ENCODE data around the gene CTNNB1.

The CTNNB1 gene

DNA sequence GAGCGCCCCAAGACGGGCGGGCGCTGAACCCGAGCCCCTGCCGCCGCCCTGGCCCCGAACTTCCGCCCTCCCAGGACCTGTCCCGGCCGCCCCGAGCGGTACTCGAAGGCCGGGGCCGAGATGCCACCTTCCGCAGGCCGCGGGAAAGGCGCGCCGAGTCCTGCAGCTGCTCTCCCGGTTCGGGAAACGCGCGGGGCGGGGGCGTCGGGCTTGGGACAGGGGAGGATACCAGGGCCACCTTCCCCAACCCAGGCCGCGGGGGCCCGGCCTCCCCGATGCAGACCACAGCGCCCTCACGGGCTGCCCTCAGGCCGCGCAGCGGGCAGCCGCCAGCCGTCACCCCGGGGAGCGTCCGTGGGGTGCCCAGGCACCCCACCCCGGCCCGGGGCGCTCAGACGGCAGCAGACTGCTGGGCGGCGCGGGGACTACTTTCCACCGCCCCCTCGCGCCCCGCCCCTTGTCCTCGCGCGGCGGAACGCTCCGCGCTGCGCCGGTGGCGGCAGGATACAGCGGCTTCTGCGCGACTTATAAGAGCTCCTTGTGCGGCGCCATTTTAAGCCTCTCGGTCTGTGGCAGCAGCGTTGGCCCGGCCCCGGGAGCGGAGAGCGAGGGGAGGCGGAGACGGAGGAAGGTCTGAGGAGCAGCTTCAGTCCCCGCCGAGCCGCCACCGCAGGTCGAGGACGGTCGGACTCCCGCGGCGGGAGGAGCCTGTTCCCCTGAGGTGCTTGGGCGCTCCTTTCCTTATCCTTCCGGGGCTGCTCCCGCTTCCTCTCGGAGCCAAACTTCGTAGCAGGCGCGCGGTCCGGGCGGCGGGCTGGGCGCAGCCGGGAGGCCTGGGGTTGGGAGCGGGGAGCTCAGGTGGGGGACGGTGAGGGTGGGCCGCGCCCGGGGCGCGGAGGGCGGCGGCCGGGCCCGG lies at the start of gene CTNNB1:
Gene CTNNB1, plus strand, starts transcription at position 556 of the 916 bp plus-strand sequence. CDS start 24,564 bp downstream, outside the sequence.
- peak; percentile 79 to 81 for DNase-seq (ENCODE audit: low read depth in 2 of 2)

DNA sequence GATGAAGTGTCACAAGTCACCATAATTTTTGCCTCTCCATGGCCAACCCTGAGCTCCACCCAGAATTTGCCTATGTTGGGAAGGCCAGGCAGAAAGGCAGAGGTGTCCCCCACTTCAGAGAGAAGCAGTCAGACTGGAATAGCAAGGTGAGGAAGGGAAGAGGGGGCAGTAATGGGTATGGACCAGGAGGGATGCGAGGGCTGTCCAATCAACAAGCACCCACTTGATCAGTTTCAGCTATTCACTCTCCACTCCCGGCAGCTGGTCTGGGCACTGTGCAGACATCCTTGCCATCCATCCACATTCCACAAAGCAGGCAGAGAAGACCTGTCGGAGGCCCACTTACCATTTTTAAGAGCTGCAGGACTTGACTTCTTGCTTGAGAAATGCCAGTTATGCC lies 43.5 kb upstream of the CTNNB1 start:
- DNase-seq (ENCODE audit: low read depth in 2 of 2) = no peak

DNA sequence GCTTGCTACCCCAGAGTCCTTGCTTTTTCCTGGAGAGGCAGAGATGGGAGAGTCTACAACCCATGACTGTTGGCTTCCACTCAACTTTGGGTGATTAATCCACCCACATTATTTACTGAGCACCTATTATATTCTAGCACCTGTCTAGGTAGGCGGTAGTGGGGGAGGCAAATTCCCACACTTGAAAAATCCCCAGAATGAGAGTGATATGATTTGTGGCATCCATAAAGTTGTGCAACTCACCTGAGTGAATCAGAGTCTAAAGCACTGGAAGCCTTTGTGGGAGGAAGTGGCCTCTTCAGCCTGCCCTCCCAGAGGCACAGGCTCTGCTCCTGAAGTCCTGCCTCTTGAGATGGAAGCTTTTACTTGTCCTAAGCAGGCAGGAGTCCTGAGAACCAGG lies 40.4 kb upstream of the CTNNB1 start:
- no peak for DNase-seq (ENCODE audit: low read depth in 2 of 2)

DNA sequence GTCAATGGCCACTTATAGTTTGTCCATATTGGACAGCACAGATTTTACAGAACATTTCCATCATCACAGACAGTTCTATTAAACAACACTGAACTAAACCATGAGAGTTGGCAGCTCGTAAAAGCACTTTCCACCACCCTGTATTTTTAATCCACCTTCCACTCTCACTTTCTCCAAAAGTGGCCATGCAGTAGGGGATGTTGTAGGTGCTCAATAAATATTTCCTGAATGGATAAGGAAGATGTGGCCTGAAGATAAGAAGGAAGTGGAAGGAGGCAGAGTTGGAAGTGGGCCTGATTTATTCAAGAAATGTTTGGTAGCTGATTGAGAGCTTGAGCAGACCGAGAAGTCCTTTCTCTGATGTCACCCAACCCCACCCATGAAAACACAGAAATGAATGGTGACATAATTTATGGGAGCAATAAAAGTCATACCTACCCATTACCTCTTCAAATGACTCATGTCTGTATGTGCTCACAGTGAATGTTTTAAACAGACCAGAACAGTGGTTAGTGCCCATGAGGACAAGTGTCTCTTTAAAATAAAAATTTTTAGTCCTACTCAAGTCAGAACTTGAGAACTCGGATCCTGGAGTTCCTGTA lies 39.6 kb upstream of the CTNNB1 start:
- no peak for DNase-seq (ENCODE audit: low read depth in 2 of 2)

DNA sequence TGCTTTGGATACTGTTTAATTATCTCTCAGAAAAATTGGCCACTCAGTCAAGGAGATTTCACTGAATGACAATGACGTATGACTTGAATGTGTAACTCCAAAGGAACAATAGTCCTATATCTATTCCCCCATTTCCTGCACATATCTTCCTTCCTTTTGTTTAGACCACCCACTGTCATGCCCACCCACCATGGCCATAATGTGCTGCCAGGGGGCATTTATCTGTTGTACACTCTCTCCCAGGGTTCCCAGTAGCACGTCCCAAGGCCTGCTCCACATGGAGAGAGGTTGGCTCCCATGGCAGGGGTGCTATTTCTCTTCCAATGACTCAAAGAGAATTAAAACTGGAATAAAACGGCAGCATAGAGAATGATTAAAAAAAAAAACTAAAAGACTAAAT lies 36.8 kb upstream of the CTNNB1 start:
- DNase-seq (ENCODE audit: low read depth in 2 of 2) = no peak

DNA sequence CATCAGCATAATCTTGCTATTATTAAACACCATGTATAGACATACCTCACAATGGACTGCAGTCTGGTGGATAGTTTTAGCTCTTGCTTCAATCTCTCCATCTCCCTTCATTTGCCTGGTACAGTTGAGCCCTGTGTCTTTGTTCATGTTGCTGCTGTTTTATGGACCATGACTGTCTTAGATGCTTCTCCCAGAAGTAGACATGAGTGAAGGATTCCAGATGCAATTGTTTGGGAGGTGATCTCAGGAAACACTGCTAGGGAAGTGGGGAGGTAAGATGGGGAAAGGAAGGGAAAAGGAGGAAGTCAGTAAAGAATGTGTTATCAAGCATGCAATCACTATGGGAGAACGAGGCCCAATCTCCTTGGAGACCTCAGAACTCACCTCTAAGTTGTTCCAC lies 36.3 kb upstream of the CTNNB1 start:
- no peak for DNase-seq (ENCODE audit: low read depth in 2 of 2)

DNA sequence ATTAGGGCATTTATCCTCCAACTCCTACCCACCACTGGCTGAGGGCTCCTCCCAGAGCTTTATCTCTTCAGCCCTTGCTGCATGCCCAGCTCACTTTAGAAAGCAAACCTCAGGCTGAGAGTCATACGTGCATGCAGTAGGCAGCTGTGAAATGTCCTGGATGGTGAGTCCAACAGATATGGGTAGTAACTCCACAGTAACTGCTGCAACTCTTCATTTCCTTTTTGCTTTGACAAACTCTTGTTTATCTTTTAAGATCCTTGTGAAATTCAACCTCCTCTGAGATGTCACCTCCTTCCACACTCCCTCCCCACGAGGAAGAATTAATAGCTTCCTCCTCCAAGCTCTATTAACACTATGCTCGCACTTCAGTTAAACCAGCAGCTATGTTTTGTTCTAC lies 35.9 kb upstream of the CTNNB1 start:
- DNase-seq (ENCODE audit: low read depth in 2 of 2) = no peak

DNA sequence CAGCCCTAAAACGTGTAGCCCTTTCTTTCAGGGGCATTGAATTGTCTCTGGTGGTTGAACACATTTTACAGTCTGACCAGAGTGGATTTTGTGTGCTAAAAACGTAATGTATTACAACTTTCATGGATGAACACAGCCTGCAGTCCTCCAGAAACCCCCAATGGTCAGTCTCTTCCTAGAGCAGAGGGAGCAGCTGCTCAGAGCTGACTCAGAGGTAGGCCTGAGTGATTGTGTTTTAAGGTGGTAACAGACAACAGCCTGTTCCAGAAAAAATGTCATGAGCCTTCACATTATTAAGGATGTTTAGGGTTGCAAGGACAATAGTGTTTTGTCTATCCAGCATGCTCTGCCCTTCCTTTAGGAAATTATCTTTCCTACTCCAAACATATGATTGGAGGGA lies 34.5 kb upstream of the CTNNB1 start:
- no peak for DNase-seq (ENCODE audit: low read depth in 2 of 2)

DNA sequence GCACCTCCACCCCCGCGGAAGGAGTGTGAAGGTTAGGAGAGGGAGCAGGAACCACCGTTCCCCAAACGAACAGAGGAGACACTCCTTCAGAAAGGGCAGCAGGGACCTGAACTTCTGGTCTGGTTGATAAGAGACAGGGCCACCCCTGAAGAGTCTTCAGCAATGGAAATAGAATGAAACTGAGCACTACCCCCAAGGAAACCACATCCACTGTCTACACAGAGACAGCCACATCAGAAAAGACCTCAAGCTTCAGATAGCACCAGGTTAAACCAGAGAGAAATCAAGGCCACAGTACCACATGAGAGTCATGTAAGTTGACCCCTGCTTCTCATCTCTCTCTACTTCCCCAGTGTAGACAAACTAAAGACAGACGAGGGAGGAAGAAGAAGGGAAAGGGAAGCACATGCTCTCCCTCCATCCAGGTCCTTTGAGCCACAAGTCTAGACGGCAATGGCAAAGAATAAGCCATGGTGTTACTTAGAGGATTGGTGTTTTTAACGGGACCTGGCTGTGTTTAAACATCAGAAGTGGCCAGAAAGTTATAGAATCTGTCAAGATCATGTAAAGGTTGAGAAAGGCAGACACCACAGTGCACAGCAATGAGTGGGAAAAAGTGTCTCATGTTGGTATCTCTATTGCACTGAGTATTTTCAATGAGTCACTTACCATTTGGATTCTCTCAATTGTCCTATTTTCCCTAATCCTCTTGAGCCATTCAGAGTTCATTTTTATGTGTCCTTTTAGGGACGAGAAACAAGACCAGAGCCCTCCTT lies 31.4 kb upstream of the CTNNB1 start:
- DNase-seq (ENCODE audit: low read depth in 2 of 2) = no peak

DNA sequence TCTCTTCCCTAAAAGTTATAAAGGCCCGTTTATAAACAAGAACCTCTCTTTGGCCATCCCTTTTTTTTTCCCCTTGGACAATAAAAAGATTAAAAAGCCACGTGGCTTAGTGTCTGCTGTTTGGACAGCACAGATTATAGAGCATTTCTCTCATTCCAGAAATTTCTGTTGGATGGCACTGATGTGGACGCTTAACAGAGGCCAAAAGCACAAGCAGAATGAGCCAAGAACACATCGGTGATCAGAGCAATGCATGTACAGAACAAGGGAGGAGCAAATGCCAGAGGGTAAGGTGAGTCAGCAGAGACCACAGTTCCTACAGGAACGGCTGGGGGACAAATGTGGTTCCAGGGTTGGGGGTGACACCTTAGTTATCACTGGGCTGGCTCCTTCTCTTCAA lies 30.3 kb upstream of the CTNNB1 start:
- DNase-seq (ENCODE audit: low read depth in 2 of 2) = no peak

DNA sequence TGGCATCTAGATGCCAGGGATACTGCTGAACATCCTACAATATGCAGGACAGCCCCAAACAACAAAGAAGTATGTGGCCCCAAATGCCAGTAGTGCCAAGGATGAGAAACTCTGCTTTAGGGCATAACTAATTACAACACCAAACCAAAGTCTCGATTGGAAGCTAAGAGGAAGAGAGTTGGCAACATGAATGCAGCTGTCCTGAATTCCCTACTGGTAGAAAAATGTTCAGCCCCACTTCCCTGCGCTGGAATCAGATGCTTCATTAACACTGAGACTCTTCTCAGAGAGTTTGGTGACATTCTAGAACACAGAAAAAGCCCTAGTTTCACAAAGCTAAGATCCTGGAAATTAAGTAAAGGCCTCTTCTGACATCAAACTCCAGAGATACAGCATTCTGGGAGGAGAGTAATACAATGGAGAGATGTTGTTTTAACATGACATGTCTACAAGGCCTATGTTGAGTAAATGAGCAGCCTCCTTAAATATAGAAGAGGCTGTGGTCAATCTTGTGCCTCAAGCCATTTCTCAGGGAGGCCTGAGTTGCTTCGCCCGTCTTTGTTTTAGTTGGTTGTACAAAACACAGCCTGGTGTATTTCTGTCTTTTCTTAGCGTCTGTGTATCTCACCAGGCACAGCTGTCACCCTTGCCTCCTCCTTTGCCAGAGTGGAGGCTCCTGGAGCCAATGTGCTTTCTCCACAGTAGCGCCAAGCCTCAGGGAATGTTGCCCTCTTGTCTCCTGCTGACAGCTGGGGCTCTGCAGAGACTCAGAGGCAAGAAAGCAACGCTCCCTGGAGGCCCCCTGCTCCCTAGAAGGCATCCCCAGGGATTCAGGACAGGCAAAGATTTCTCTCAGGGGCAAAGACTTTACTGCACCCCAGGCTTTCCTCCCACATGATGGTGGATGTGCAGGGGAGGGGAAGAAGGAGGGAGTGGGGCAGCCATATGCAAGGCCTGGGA lies 25.1 kb upstream of the CTNNB1 start:
- DNase-seq (ENCODE audit: low read depth in 2 of 2) = no peak

DNA sequence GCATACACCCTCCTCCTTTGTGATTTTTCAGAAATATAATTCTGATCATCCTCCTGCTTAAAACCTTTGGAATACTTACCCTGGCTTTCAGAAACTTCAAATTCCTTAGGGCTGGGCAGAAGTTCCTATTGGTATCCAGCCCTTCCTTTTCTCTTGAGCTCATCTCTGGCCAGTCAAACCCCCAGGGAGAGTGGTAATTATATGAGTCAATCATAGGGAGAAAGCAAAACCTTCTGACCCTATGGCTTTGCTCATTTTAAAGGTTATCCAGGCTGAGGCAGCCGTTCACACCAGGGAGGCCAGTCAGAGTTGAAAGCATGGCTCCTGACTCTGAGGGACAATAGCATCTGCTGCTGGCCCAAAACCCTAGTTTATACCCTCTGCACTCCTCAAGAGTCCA lies 23.9 kb upstream of the CTNNB1 start:
- no peak for DNase-seq (ENCODE audit: low read depth in 2 of 2)

DNA sequence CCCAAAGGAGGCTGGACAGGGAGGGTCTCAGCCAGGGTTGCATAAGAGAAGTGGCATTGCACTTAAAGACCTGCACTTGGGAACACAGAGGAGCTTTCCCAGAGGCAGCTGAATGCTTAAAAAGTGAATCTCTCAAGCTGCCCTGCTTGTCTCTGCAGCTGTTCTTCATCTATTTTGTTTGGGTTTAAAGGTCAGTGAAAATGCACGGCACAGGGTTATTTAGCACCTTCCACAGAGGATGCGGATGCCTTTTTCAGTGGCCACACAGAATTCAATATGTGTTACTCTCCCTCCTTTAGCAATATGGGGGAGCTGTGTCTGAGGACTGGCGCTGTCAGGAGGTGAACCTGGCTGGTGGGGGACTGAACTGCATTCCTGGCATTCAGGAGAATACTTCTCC lies 22.7 kb upstream of the CTNNB1 start:
- DNase-seq (ENCODE audit: low read depth in 2 of 2) = no peak

DNA sequence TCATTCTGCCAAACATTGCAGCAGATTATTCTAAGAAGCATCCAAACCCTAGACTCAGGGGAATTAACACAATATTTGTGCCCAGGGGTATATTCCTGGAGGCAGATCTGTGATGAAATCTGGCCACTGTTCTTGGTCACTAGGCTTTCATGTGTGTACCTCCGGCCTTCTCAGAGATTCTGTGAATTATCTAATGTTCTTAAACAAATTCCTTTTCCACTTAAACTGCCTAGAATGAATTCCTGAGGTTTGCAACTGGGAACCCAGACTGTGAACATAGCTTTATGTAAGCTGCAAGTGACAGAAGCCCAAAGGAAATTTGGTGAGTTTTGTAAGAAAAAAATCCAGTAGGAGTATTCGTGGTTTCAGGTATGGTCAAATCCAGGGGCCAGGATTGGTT lies 20.7 kb upstream of the CTNNB1 start:
- DNase-seq (ENCODE audit: low read depth in 2 of 2) = no peak

DNA sequence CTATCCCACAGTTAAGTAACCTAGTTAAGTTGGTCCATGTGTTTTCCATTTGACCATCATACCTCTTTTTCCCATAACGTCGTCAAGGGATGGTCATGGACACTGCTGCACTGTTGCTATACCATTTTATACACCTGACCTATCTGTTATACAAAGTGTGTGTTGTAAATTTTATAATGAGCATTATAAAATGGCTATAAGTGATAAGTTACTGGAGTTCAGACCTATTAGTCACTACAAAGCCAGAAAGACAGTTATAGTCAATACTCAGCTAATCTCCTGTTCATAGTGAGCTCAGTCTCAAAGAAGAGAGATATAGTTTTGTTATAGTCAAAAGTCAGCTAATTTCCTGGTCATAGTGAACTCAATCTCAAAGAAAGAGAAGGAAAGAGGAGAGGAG lies 18.9 kb upstream of the CTNNB1 start:
- DNase-seq (ENCODE audit: low read depth in 2 of 2) = no peak

DNA sequence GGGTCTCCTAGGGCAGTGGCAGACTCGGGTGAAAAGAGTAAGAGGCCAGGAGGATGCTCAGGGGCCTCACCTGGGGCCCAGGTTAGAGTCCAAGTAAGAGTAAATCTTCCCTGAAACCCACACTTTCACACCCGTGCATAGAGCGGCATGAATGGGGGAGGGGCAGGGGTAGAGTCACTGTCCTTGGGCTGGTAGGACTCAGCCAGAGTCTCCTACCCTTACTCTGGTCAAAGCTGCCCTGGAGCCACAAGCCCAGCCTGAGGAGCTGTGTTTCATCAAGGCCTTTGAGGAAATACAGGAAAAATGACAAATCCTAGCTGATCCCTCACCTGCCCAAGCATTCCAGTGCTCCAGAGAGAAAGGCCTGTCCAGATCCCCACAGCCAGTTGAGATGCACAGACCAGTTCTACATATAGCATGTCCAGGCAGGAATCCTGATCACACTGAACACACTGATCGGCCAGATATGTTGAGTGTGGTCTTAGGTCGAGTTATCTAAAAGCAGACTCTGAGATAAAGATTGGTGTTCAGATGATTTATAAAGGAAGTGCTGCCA lies 16.7 kb upstream of the CTNNB1 start:
- DNase-seq (ENCODE audit: low read depth in 2 of 2) = no peak

DNA sequence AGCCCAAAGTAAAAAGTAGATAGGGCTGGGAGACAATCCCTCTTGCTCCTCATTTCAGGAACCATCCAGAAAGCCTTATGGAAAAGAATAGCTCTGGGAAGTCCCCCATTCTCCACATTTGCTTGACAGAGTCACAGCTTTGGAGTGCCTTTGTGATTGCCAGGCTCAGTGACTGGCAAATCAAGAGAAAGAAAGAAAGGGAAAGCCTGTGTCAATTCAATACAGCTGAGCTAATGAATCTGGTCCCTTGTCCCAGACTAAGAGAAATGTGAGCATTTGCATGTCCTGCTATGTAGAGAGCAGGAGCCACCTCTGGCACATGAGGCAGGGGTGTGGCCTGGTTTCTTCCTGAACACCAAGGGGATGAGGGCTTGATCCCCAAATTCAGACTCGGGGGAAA lies 14.9 kb upstream of the CTNNB1 start:
- DNase-seq (ENCODE audit: low read depth in 2 of 2) = no peak

DNA sequence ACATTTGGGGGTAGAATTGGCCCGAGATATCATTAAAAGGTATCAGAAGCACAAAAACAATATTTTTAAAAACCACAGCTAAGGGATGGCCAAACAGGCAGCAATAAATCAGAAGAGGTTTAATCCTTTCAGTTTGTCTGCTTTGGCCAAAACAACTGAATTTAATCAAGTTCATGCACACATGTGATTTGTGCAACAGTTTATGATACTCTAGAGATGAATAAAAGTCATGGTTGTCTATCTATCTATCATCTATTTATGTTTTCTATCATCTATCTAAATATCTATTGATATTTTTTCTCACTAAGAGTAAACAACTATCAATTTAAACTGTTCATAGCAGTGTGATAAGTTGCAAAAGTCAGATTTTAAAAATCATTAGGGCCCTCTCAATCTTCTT lies 13.0 kb upstream of the CTNNB1 start:
- DNase-seq (ENCODE audit: low read depth in 2 of 2) = no peak

DNA sequence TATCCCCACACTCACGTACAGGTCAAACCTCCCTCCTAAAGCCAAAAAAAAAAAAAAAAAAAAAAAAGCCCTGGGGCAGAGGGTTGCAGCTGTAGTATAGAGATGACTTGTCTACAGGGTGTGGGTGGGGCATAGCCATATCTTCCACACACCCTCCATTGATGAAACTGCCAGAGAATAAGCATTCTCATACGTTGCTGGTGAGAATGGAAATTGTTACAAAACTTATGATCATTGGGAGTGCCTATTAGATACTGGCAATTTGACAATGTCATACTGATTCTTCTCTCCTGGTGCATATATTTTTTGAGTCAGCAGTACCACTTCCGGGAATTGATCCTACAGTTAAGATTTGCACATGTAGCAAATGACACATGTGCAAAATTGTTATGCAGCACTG lies 11.0 kb upstream of the CTNNB1 start:
- no peak for DNase-seq (ENCODE audit: low read depth in 2 of 2)

DNA sequence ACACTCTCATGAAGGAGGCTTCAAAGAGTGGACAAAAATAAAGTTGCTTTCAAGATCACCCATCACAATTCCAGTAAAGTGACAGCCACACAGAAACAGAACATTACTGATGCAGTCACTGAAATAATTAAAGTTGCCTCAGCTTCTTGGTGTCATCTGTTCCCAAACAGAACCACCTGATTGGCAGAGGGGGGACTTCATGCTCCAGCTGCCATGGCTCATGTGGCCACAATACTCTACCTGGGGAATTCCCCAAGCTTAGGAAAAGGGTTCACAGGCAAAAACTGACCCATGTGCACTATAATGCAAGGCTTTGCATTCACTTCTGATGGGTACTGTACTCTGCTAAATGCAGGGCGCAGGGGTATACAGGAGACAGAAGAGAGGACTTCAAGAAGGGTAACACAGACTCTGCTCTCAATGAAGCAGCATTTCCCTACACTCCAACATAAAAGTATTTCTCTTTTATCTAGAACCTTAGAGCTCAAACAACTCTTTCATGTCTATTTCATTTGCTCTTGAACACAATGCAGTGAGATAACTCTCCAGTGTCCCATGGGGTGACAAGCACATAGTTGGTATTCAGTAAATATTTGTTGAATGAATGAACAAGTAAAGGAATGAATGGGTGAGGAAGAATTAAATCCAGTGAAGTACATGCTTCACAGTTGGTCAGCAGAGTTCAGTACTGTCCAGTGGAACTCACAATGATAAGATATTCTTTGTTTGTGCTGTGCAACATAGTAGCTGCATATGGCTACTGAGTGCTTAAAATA lies 8.6 kb upstream of the CTNNB1 start:
- DNase-seq (ENCODE audit: low read depth in 2 of 2) = no peak
